Endothelial cell of umbilical vein (primary cell): ENCODE data around the gene INPP5A. TPM values are rescaled to one million over a fixed set of nuclear protein-coding genes. Genes with fewer than 3 reads are reported as not detected.

Experiments used
- BruUV-seq: library from RNA; stranded (reverse); fragments of 400-500 nt; replicated peaks from 2 replicates; lab custom pipeline; 2021; lab: Mats Ljungman, UMichigan
- CTCF ChIA-PET: fragments of 300-600, 350-600 bp; sonication (Branson Sonifier 250); formaldehyde crosslinking; loops from one replicate; lab custom pipeline; 2021; ENCODE audit warnings: antibody characterized with exemption, inconsistent platforms; lab: Charles Lee
- POLR2A ChIA-PET: fragments of 300-600, 350-600 bp; sonication (Branson Sonifier 250); formaldehyde crosslinking; loops from one replicate; lab custom pipeline; 2021; ENCODE audit warnings: antibody characterized with exemption, inconsistent platforms; lab: Charles Lee
- DNase-seq: peaks from one replicate; pipeline ENCODE4 v3.0.0-alpha.2; 2011; ENCODE audit warnings: low read depth, low spot score
- FAIRE-seq: peaks from 2 replicates; lab custom pipeline; 2011; peaks lifted over from hg19 to GRCh38; lab: Jason Lieb, UNC
- H2AFZ ChIP-seq: 2 replicates; pipeline ENCODE4 v1.6.0; 2012; ENCODE audit warnings: low read depth, low read length, control low read depth, inconsistent platforms
- H3K27ac ChIP-seq: 2 replicates; pipeline ENCODE4 v1.5.1; 2011; ENCODE audit warnings: low read depth, mild to moderate bottlenecking, control low read depth, low read length, moderate library complexity; ENCODE audit not compliant: insufficient read depth
- H3K27me3 ChIP-seq, 2 experiments: 2 replicates each; pipeline versions ENCODE4 v1.6.0 to v1.6.1; 2011; ENCODE audit warnings: low read length in 2 of 2, mixed read lengths in 1 of 2; ENCODE audit not compliant: control insufficient read depth in 2 of 2, insufficient read depth in 2 of 2
- H3K36me3 ChIP-seq, 2 experiments: 2 replicates in 1 of 2; 3 replicates in 1 of 2; pipeline ENCODE4 v1.5.1; 2011; ENCODE audit warnings: low read length in 2 of 2, mild to moderate bottlenecking in 1 of 2, moderate library complexity in 1 of 2; ENCODE audit not compliant: control insufficient read depth in 2 of 2, insufficient read depth in 2 of 2; ENCODE audit errors: extremely low read depth in 1 of 2
- H3K4me1 ChIP-seq: 3 replicates; pipeline ENCODE4 v1.5.1; 2011; ENCODE audit warnings: mild to moderate bottlenecking, low read length; ENCODE audit not compliant: control insufficient read depth, insufficient read depth; ENCODE audit errors: extremely low read depth
- H3K4me2 ChIP-seq: 2 replicates; pipeline ENCODE4 v1.6.1; 2011; ENCODE audit warnings: low read length, control low read depth, mixed read lengths; ENCODE audit not compliant: insufficient read depth
- H3K4me3 ChIP-seq, 3 experiments: fragments of 200-600 bp in 1 of 3; sonication (generic), shearing (Covaris generic) in 1 of 3; replicated peaks in 1 of 3; 2 replicates each; pipeline ENCODE4 v1.5.1; 2011 to 2016; ENCODE audit warnings: control low read depth in 3 of 3, low read length in 3 of 3, mild to moderate bottlenecking in 2 of 3, inconsistent platforms in 1 of 3, low read depth in 1 of 3, moderate library complexity in 1 of 3; ENCODE audit not compliant: insufficient read depth in 1 of 3
- H3K79me2 ChIP-seq: 2 replicates; pipeline ENCODE4 v1.6.0; 2012; ENCODE audit warnings: low read length, inconsistent platforms; ENCODE audit not compliant: control insufficient read depth, insufficient read depth
- H3K9ac ChIP-seq: replicated peaks from 2 replicates; pipeline ENCODE3; 2011; ENCODE audit warnings: low read length, control low read depth; ENCODE audit not compliant: insufficient read depth; ENCODE audit errors: extremely low read depth
- H3K9me1 ChIP-seq: replicated peaks from 3 replicates; pipeline ENCODE4 v1.6.0; 2011; ENCODE audit warnings: mild to moderate bottlenecking, low read length; ENCODE audit not compliant: control insufficient read depth, insufficient read depth; ENCODE audit errors: extremely low read depth
- H3K9me3 ChIP-seq: replicated peaks from 2 replicates; pipeline ENCODE4 v1.5.1; 2012; ENCODE audit warnings: low read length, inconsistent platforms; ENCODE audit not compliant: control insufficient read depth, insufficient read depth
- H4K20me1 ChIP-seq: replicated peaks from 2 replicates; pipeline ENCODE3; 2011; ENCODE audit warnings: mild to moderate bottlenecking, low read length; ENCODE audit not compliant: control insufficient read depth, insufficient read depth; ENCODE audit errors: extremely low read depth
- CTCF ChIP-seq, 2 donors: IDR thresholded peaks; 1 replicate in 1 of 2; 2 replicates in 1 of 2; pipeline ENCODE4 v1.5.1; 2011; ENCODE audit warnings: low read length in 2 of 2, mild to moderate bottlenecking in 2 of 2, moderate library complexity in 2 of 2, control low read depth in 1 of 2, inconsistent platforms in 1 of 2, low read depth in 1 of 2; ENCODE audit not compliant: insufficient read depth in 1 of 2; ENCODE audit errors: extremely low read depth in 1 of 2
- EZH2 ChIP-seq: IDR thresholded peaks from 2 replicates; pipeline ENCODE4 v1.6.1; 2012; ENCODE audit warnings: borderline replicate concordance, low read depth, mild to moderate bottlenecking, moderate library complexity, low read length, inconsistent platforms; ENCODE audit not compliant: severe bottlenecking
- FOS ChIP-seq: IDR thresholded peaks from 2 replicates; pipeline ENCODE4 v1.6.1; 2011; ENCODE audit warnings: mild to moderate bottlenecking, low read length, moderate library complexity, borderline replicate concordance; ENCODE audit not compliant: insufficient read depth
- GATA2 ChIP-seq: IDR thresholded peaks from 2 replicates; pipeline ENCODE4 v1.7.0; 2011; ENCODE audit warnings: low read depth, mild to moderate bottlenecking, moderate library complexity, mixed read lengths, low read length; ENCODE audit not compliant: insufficient read length, insufficient read depth
- JUN ChIP-seq: IDR thresholded peaks from 2 replicates; pipeline ENCODE4 v1.6.1; 2011; ENCODE audit warnings: borderline replicate concordance, low read depth; ENCODE audit not compliant: insufficient read length, insufficient read depth
- MAX ChIP-seq: IDR thresholded peaks from 2 replicates; pipeline ENCODE4 v1.6.1; 2011; ENCODE audit not compliant: insufficient read depth, insufficient read length
- MYC ChIP-seq: IDR thresholded peaks from one replicate; pipeline ENCODE4 v1.6.1; 2011; ENCODE audit warnings: mild to moderate bottlenecking, low read depth, low read length
- POLR2A ChIP-seq: IDR thresholded peaks from 2 replicates; pipeline ENCODE4 v1.6.1; 2012; ENCODE audit warnings: low read depth, mild to moderate bottlenecking, control low read depth, low read length
- POLR2AphosphoS5 ChIP-seq: IDR thresholded peaks from 2 replicates; pipeline ENCODE4 v1.6.1; 2012; ENCODE audit warnings: low read depth, mild to moderate bottlenecking, control low read depth, low read length, moderate library complexity; ENCODE audit not compliant: insufficient read depth
- dilution Hi-C: fragments of 300-500 bp; cut with MboI; formaldehyde crosslinking; loops from one replicate; pipeline ENCODE4 v1.15.0; 2019; ENCODE audit warnings: low sequenced_read_pairs; ENCODE audit not compliant: extremely low pct_ligation_motif_present
- intact Hi-C: fragments of 100-400 bp; cut with micrococcal nuclease; formaldehyde crosslinking; loops from one replicate; pipeline ENCODE4 v1.10.0; 2022
- polyA plus RNA-seq, 4 experiments: library from polyadenylated mRNA; depleted of rRNA in 3 of 4; stranded (reverse) in 3 of 4; unstranded in 1 of 4; fragments of >200 nt; gene quantifications; 2 replicates each; pipeline versions ENCODE4 v1.2.1 to v1.2.3, GENCODE V29; 2011 to 2012; ENCODE audit warnings: missing spikeins in 1 of 4
- total RNA-seq: library from RNA; stranded (reverse); gene quantifications from 2 replicates; pipeline ENCODE4 v1.2.3, GENCODE V29; 2021

The INPP5A gene
- total and polyA plus RNA-seq, 2 donors (not counting 3 experiments of a cell fraction or from before 2014, with no cell fraction given) = 22.9 to 33.2 TPM

GRCh38 chr10:132500781-132501415, 36.7 kb upstream of the INPP5A start:
- Histone ChIP-seq H3K27ac (no peak overlapping the region), H3K79me2 (no peaks in the 10 kb centered on the region), H3K36me3 (no peaks in the 10 kb centered on the region), H3K9me1 (no peaks in the 10 kb centered on the region), H3K4me2 (no peak overlapping the region), H3K4me1 (no peaks in the 10 kb centered on the region), H2AFZ (no peak overlapping the region), H4K20me1 (no peaks in the 10 kb centered on the region), H3K27me3 (peaks cover 0 to 2% of the 10 kb centered on the region in 2 experiments), H3K9ac (no peak overlapping the region), H3K4me3 (no peak overlapping the region), H3K9me3 (no peaks in the 10 kb centered on the region)
- no TSS peak for BruUV-seq
- ChIA-PET CTCF (no interaction called here), POLR2A (no interaction called here)
- dilution Hi-C loops = no loop called here
- TF ChIP-seq POLR2AphosphoS5 = no peak
- TF ChIP-seq GATA2 = no peak
- no peak for TF ChIP-seq MAX
- TF ChIP-seq MYC = no peak
- TF ChIP-seq POLR2A = no peak
- no peak for TF ChIP-seq CTCF (IDR thresholded peaks at IDR 0.05; ENCODE audit: extremely low read depth in 1 of 2, insufficient read depth in 1 of 2, low read depth in 1 of 2, low read length in 2 of 2)
- no peak for TF ChIP-seq FOS
- TF ChIP-seq EZH2 = no peak
- no peak for TF ChIP-seq JUN
- intact Hi-C loops = no loop called here
- DNase-seq = no peak
- FAIRE-seq = no peak
